Neural progenitor cell (in vitro differentiated cells): ENCODE results near the gene SOD3. TPM values are rescaled to one million over a fixed set of nuclear protein-coding genes. Genes with fewer than 3 reads are reported as not detected.

Experiments
- DNase-seq: peaks from one replicate; pipeline ENCODE4 v3.0.0-alpha.2; 2016; ENCODE audit warnings: low spot score
- H2AFZ ChIP-seq: fragments of 200-600 bp; sonication (generic); replicated peaks from 2 replicates; pipeline ENCODE4 v1.6.1; 2016; ENCODE audit warnings: antibody characterized with exemption
- H3F3A ChIP-seq: fragments of 200-600 bp; sonication (generic); 2 replicates; pipeline ENCODE4 v1.6.1; 2016; ENCODE audit warnings: antibody characterized with exemption, low read depth
- H3K27ac ChIP-seq: fragments of 200-600 bp; sonication (generic); 2 replicates; pipeline ENCODE4 v1.5.1; 2016; ENCODE audit warnings: mild to moderate bottlenecking
- H3K27me3 ChIP-seq: fragments of 200-600 bp; sonication (generic); 2 replicates; pipeline ENCODE4 v1.6.1; 2016; ENCODE audit warnings: mild to moderate bottlenecking, moderate library complexity
- H3K36me3 ChIP-seq: fragments of 200-600 bp; sonication (generic); 2 replicates; pipeline ENCODE4 v1.5.1; 2016
- H3K4me1 ChIP-seq: fragments of 200-600 bp; sonication (generic); 2 replicates; pipeline ENCODE4 v1.6.1; 2016; ENCODE audit warnings: mixed run types
- H3K4me2 ChIP-seq: fragments of 200-600 bp; sonication (generic); 2 replicates; pipeline ENCODE4 v1.6.1; 2016
- H3K4me3 ChIP-seq: fragments of 200-600 bp; sonication (generic); 2 replicates; pipeline ENCODE4 v1.5.1; 2016
- H3K79me2 ChIP-seq: fragments of 200-600 bp; sonication (generic); 2 replicates; pipeline ENCODE4 v1.6.1; 2016; ENCODE audit warnings: low read depth
- H3K9ac ChIP-seq: fragments of 200-600 bp; sonication (generic); 2 replicates; pipeline ENCODE4 v1.6.1; 2016
- H3K9me3 ChIP-seq: fragments of 200-600 bp; sonication (generic); 2 replicates; pipeline ENCODE4 v1.5.1; 2016; ENCODE audit warnings: low read depth
- H4K20me1 ChIP-seq: fragments of 200-600 bp; sonication (generic); 2 replicates; pipeline ENCODE4 v1.6.1; 2016; ENCODE audit warnings: low read depth
- H3K27ac Mint-ChIP-seq: 3 replicates; pipeline ENCODE4 v1.8.0; 2021; ENCODE audit warnings: mixed read lengths
- H3K27me3 Mint-ChIP-seq: 2 replicates; pipeline ENCODE4 v1.8.0; 2022; ENCODE audit warnings: low read depth, mild to moderate bottlenecking, inconsistent platforms, moderate library complexity, mixed read lengths; ENCODE audit not compliant: insufficient read depth
- H3K36me3 Mint-ChIP-seq: 3 replicates; pipeline ENCODE4 v1.8.0; 2021; ENCODE audit warnings: mixed read lengths
- H3K4me1 Mint-ChIP-seq: 3 replicates; pipeline ENCODE4 v1.8.0; 2021; ENCODE audit warnings: mixed read lengths
- H3K4me3 Mint-ChIP-seq: 3 replicates; pipeline ENCODE4 v1.8.0; 2021; ENCODE audit warnings: mild to moderate bottlenecking, moderate library complexity, mixed read lengths
- H3K9me3 Mint-ChIP-seq: 3 replicates; pipeline ENCODE4 v1.8.0; 2020; ENCODE audit warnings: mixed read lengths
- EZH2 ChIP-seq: fragments of 200-600 bp; sonication (generic); IDR thresholded peaks from 2 replicates; pipeline ENCODE4 v1.6.1; 2017; ENCODE audit warnings: antibody characterized with exemption, mild to moderate bottlenecking, moderate library complexity
- EZH2phosphoT487 ChIP-seq: fragments of 200-600 bp; sonication (generic); IDR thresholded peaks from 2 replicates; pipeline ENCODE4 v1.6.1; 2017; ENCODE audit warnings: antibody characterized with exemption
- total RNA-seq: library from RNA; depleted of rRNA; stranded (reverse); fragments of >200 nt; gene quantifications from 2 replicates; pipeline ENCODE4 v1.2.3, GENCODE V29; 2015; ENCODE audit warnings: low replicate concordance
- TF ChIP-seq, protein P1 (sequence below): fragments of 200-600 bp; sonication (generic); IDR thresholded peaks from 2 replicates; pipeline ENCODE4 v1.5.1; 2017; ENCODE audit warnings: antibody characterized with exemption, mild to moderate bottlenecking

Gene SOD3, protein sequence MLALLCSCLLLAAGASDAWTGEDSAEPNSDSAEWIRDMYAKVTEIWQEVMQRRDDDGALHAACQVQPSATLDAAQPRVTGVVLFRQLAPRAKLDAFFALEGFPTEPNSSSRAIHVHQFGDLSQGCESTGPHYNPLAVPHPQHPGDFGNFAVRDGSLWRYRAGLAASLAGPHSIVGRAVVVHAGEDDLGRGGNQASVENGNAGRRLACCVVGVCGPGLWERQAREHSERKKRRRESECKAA
- 0.11 and 1.6 TPM in 2 replicates for total RNA-seq

DNA sequence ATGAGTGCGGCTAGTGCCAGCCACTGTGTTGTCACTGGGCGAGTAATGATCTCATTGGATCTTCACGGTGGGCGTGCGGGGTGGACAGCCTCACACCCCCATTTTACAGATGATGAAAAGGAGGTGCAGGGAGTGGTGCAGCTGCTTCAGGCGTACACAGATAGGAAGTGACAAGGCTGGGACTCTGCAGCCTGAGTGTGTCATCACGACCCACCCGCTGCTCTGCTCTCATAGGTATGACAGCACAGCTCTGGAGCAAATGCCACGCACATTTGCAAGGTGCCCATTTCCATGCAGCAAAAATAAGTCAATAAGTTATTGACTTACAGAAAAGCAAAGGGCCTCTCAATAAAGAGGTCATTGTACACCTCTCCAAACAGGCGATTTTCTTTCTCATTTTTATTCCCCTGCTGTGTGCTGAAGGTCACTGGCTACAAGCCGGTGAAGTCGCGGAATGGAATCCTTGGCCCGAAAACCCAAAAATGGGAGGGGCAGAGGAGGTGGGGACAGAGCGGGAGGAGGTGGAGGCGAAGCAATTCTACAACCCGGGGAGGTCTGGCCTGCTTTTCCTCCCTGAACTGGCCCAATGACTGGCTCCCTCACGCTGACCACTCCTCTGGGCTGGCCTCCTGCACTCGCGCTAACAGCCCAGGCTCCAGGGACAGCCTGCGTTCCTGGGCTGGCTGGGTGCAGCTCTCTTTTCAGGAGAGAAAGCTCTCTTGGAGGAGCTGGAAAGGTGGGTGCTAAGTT is at the start of gene SOD3:
TSS of gene SOD3 (plus strand) at position 658 of the 750 bp plus-strand sequence. CDS start 3,949 bp downstream, outside the sequence.
- Histone ChIP-seq H3K9me3 (no peaks in the 10 kb centered on the region), H3K27me3 (peaks cover 56% of the 10 kb centered on the region), H3K79me2 (no peaks in the 10 kb centered on the region), H3K27ac (no peak within 1 kb of the TSS), H3K4me2 (peak within 1 kb of the TSS; percentile 75), H3K36me3 (no peaks in the 10 kb centered on the region), H3K9ac (no peak within 1 kb of the TSS), H2AFZ (peak within 1 kb of the TSS; percentile 88), H3K4me1 (peaks cover 8% of the 10 kb centered on the region), H3K4me3 (peak within 1 kb of the TSS; percentile 37), H3F3A (no peaks in the 10 kb centered on the region), H4K20me1 (no peaks in the 10 kb centered on the region)
- TF ChIP-seq, protein P1, sequence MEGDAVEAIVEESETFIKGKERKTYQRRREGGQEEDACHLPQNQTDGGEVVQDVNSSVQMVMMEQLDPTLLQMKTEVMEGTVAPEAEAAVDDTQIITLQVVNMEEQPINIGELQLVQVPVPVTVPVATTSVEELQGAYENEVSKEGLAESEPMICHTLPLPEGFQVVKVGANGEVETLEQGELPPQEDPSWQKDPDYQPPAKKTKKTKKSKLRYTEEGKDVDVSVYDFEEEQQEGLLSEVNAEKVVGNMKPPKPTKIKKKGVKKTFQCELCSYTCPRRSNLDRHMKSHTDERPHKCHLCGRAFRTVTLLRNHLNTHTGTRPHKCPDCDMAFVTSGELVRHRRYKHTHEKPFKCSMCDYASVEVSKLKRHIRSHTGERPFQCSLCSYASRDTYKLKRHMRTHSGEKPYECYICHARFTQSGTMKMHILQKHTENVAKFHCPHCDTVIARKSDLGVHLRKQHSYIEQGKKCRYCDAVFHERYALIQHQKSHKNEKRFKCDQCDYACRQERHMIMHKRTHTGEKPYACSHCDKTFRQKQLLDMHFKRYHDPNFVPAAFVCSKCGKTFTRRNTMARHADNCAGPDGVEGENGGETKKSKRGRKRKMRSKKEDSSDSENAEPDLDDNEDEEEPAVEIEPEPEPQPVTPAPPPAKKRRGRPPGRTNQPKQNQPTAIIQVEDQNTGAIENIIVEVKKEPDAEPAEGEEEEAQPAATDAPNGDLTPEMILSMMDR, result no peak
- TF ChIP-seq EZH2phosphoT487, result no peak
- TF ChIP-seq EZH2, result no peak
- peaks cover 2% of the 10 kb centered on the region for H3K36me3 Mint-ChIP-seq
- peaks cover 8% of the 10 kb centered on the region for H3K27me3 Mint-ChIP-seq
- peaks cover 19% of the 10 kb centered on the region for H3K4me1 Mint-ChIP-seq
- peaks cover 4% of the 10 kb centered on the region for H3K9me3 Mint-ChIP-seq
- peak within 1 kb of the TSS; percentile 91 for H3K27ac Mint-ChIP-seq
- H3K4me3 Mint-ChIP-seq, result peak within 1 kb of the TSS; percentile 8
- peak; percentile 82 for DNase-seq

DNA sequence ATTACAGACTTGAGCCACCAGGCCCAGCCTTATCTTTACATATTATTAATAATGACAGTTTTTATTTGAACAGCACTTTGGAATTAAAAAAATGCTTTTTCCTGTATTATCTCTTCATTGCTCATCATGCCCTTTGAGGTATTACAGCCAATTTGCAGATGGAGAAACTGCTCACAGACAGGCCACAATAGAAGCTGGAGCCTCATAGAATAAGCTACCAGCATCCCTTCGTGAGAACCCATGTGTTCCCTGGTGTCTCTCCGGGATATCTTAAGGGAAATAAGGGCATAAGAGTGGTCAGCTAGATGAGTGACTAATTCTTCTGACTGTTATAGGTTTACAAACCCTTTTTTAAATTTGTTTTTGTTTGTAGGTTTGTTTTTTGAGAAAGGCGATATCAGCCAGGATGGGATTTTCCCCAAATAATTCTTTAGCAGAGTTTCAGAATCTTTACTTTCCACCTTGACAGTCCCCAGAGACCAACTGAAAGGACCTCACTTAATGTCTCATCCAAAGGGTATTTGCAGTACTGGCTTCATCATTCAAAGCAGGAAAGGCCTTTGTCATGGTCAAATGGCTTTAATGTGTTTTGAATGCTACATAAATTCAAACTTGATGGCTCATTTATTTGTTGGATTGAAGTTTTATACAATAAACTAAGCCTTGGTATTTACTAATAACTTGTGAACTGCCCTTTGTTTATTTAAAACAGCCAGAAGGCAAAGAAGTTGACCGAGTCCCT is 48.0 kb upstream of the SOD3 start:
- Histone ChIP-seq H3K4me3 (no peak overlapping the region), H3K79me2 (no peaks in the 10 kb centered on the region), H2AFZ (no peak overlapping the region), H3K4me1 (peaks cover 16% of the 10 kb centered on the region), H4K20me1 (no peaks in the 10 kb centered on the region), H3K27me3 (no peaks in the 10 kb centered on the region), H3K4me2 (no peak overlapping the region), H3K27ac (no peak overlapping the region), H3K36me3 (no peaks in the 10 kb centered on the region), H3K9ac (no peak overlapping the region), H3F3A (peaks cover 30% of the 10 kb centered on the region), H3K9me3 (no peaks in the 10 kb centered on the region)
- H3K9me3 Mint-ChIP-seq, result no peaks in the 10 kb centered on the region
- H3K27ac Mint-ChIP-seq, result no peak overlapping the region
- H3K27me3 Mint-ChIP-seq, result peaks cover 6% of the 10 kb centered on the region
- H3K4me1 Mint-ChIP-seq, result peaks cover 18% of the 10 kb centered on the region
- DNase-seq, result no peak
- TF ChIP-seq, protein P1, result no peak
- TF ChIP-seq EZH2phosphoT487, result no peak
- TF ChIP-seq EZH2, result no peak
- no peak overlapping the region for H3K4me3 Mint-ChIP-seq
- H3K36me3 Mint-ChIP-seq, result peaks cover 2% of the 10 kb centered on the region

DNA sequence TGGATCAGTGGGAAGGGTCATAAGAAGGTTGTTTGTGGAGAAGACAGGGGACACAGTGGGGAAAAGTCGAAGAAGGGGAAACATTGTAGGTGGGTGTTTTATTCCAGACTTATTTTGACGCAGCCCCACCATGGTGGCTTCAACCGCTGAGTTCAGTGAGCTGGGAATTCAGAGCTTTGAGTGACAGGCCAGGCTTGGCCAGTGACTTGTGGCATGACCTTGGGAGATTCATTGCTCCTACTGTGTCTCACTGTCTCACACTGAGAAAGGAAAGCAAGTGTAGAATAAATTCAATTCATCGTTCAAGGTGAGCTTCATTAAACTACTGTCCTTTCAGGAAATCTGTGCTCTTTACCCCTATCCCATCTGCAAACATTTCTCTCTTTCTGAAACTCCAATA is 47.4 kb upstream of the SOD3 start:
- no peaks in the 10 kb centered on the region for H3K27me3 ChIP-seq
- no peaks in the 10 kb centered on the region for H3K79me2 ChIP-seq
- Mint-ChIP-seq H3K4me1 (peaks cover 14% of the 10 kb centered on the region), H3K4me3 (no peak overlapping the region), H3K27ac (no peak overlapping the region), H3K36me3 (peaks cover 2% of the 10 kb centered on the region), H3K27me3 (peaks cover 4% of the 10 kb centered on the region), H3K9me3 (no peaks in the 10 kb centered on the region)
- no peak overlapping the region for H3K9ac ChIP-seq
- H3K4me3 ChIP-seq, result no peak overlapping the region
- peaks cover 23% of the 10 kb centered on the region for H3F3A ChIP-seq
- peaks cover 16% of the 10 kb centered on the region for H3K4me1 ChIP-seq
- no peaks in the 10 kb centered on the region for H3K36me3 ChIP-seq
- H4K20me1 ChIP-seq, result no peaks in the 10 kb centered on the region
- H3K27ac ChIP-seq, result no peak overlapping the region
- H3K4me2 ChIP-seq, result no peak overlapping the region
- no peak for TF ChIP-seq EZH2
- TF ChIP-seq, protein P1, result no peak
- no peak for TF ChIP-seq EZH2phosphoT487
- no peaks in the 10 kb centered on the region for H3K9me3 ChIP-seq
- H2AFZ ChIP-seq, result no peak overlapping the region
- DNase-seq, result no peak
